SK-N-MC (cell line): ENCODE results near the gene KRT9.

Experiments
- EZH2 ChIP-seq: fragments of 200-600 bp; sonication (generic); IDR thresholded peaks from one replicate; pipeline ENCODE4 v1.6.1; 2017; ENCODE audit warnings: antibody characterized with exemption
- POLR2AphosphoS5 ChIP-seq: IDR thresholded peaks from 2 replicates; pipeline ENCODE4 v1.6.1; 2012; ENCODE audit warnings: mild to moderate bottlenecking, low read depth, low read length, borderline replicate concordance

GRCh38 chr17:41545829-41546410 lies 25.9 kb downstream of the KRT9 start:
- no peak for TF ChIP-seq EZH2
- TF ChIP-seq POLR2AphosphoS5, result no peak
